GM12891 (cell line): Measurements from ENCODE around the gene IRF5.

Experiments used
- PAX5 ChIP-seq: IDR thresholded peaks from 2 replicates; pipeline ENCODE4 v1.6.1; 2011; ENCODE audit warnings: low read length, moderate library complexity, mild to moderate bottlenecking; ENCODE audit not compliant: insufficient read depth, severe bottlenecking
- POLR2A ChIP-seq: IDR thresholded peaks from 2 replicates; pipeline ENCODE4 v1.6.1; 2011; ENCODE audit warnings: low read depth, low read length, control low read depth
- POLR2AphosphoS5 ChIP-seq: IDR thresholded peaks from 2 replicates; pipeline ENCODE4 v1.6.1; 2011; ENCODE audit warnings: low read depth, low read length, control low read depth
- SPI1 ChIP-seq: IDR thresholded peaks from 2 replicates; pipeline ENCODE4 v1.6.1; 2011; ENCODE audit warnings: low read depth, low read length, control low read depth
- TAF1 ChIP-seq: IDR thresholded peaks from 2 replicates; pipeline ENCODE4 v1.6.1; 2011; ENCODE audit warnings: low read depth, low read length, control low read depth

DNA sequence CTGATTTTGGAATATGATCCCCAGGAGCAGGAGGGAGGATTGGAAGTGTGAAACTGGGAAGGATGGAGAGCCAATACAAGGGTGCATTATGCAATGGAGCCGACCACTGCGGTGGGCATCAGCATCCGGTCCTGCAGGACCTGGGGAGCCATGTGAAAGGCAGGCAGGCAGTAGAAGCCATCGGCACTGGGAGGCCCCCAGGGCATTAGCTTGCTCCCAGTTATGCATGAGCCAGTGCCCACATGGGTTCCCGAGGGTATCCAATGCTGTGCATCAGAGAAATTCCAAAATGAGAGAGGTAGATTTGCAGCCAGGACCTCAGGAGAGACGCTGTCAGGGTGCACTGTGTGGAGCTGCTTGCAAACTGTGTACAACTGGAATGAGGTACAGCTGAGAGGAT is 18.5 kb upstream of the IRF5 start:
- no peak for TF ChIP-seq POLR2AphosphoS5
- TF ChIP-seq PAX5 = no peak
- TF ChIP-seq POLR2A = no peak
- no peak for TF ChIP-seq SPI1
- no peak for TF ChIP-seq TAF1
